Left lobe of liver (tissue), 2 donors: Measurements from ENCODE around the gene TRMU. TPM values are rescaled to one million over a fixed set of nuclear protein-coding genes. Genes with fewer than 3 reads are reported as not detected.

Experiments
- ATAC-seq: fragments of 200-7000 bp; cut with Tn5 transposase; one replicate; pipeline ENCODE4 v1.9.1; 2020; ENCODE audit warnings: mild to moderate bottlenecking, moderate library complexity
- DNase-seq: peaks from one replicate; pipeline ENCODE4 v3.0.0-alpha.2; 2020; ENCODE audit warnings: low spot score
- total RNA-seq: library from RNA; stranded (reverse); gene quantifications from one replicate; pipeline ENCODE4 v1.2.1, GENCODE V29; 2021
- donor health status: DM: no; HTN: no; CAD: no; lungs with moderate emphysema.
- donor health status: DM: no; HTN: yes; CAD: no.

TRMU gene
- total RNA-seq, 1 donor from 2014 or later = 23.6 TPM

DNA sequence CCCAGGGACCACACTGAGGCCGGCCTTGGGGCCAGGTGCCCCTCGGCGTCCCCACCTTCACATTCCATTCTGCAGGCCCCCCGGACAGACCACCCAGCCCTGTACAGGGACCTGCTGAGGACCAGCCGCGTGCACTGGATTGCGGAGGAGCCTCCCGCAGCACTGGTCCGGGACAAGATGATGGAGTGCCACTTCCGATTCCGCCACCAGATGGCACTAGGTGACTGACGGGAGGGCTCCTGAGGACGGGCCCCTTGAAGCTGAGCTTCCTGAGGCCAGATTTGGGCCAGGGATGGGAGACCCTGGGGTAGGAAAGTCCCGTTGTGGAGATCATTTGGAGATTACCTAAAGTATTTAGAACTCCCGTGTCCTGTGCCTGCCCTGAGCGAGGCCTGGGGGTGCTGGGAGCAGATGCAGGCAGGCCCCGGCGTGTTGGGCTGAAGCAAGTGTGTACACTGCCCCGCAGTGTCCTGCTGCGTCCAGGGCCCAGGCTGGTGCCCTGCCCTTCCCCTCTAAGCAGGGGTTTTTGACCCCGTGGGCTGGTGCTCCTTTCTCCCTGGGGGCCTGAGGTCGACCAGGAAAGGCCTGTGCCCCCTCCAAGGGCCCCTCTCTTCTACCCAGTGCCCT, 20.0 kb downstream of the TRMU start:
- peak; percentile 72 for DNase-seq
- ATAC-seq = peak; percentile 81

DNA sequence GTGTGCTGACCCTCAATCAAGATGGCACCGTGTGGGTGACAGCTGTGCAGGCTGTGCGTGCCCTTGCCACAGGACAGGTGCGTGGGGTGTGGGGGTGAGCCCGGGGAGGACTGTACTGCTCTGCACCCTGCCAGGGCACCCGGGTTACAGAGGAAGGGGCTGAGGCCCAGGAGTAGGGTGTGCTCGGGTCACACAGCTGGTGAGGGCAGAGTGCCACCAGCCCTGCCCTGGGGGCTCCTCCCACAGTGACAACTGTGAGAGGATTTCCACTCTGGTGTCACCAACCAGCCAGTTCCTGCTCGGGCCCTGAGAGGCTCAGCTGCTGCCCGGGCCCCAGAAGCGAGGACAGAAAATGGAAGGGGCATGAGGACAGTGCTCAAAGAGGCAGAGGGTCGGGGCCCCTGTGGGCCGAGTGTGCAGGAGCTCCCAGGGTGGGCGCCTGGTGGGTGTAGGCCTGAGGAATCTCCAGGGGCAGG, 20.5 kb downstream of the TRMU start:
- ATAC-seq (peak; percentile 3), DNase-seq (peak; percentile 44)

DNA sequence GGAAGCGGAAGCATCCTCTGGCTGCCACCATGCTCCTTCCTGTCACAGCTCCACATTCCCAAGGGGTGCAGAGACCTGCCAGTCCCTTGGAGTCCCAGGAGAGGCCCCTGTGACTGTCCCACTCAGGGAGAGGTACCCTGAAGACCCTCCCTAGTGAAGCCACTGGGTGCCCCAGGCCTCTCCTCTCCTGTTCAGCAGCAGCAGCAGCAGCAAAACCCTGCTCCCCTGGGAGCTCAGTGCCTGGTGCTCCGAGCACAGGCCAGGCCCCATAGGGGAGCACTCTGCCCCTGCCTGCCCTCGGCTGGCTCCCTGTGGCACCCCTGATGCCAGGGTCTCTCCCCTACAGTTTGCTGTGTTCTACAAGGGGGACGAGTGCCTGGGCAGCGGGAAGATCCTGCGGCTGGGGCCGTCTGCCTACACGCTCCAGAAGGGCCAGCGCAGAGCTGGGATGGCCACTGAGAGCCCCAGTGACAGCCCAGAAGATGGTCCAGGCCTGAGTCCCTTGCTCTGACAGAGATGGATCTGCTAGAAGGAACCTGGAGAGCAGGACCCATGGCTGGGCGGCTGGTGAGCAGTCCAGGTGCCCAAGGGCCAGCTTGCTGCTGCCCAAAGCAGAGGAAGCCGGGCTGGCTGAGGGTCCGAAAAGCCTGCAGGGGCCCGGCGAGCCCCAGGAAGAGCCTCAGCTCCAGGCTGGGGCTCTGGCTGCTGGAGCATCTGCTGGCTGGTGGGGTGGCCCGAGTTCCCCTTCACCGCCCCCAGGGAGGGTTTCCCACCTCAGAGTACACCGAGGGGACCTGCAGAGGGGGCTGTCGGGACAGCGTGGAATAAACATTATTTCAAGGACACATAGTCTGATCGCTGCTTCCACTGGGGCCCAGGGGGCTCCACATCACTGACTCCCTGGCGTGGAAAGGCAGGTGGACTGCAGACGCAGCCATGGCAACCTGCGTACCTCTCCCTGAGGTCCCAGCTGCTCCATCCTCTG, 21.3 kb downstream of the TRMU start:
- DNase-seq (no peak), ATAC-seq (no peak)

DNA sequence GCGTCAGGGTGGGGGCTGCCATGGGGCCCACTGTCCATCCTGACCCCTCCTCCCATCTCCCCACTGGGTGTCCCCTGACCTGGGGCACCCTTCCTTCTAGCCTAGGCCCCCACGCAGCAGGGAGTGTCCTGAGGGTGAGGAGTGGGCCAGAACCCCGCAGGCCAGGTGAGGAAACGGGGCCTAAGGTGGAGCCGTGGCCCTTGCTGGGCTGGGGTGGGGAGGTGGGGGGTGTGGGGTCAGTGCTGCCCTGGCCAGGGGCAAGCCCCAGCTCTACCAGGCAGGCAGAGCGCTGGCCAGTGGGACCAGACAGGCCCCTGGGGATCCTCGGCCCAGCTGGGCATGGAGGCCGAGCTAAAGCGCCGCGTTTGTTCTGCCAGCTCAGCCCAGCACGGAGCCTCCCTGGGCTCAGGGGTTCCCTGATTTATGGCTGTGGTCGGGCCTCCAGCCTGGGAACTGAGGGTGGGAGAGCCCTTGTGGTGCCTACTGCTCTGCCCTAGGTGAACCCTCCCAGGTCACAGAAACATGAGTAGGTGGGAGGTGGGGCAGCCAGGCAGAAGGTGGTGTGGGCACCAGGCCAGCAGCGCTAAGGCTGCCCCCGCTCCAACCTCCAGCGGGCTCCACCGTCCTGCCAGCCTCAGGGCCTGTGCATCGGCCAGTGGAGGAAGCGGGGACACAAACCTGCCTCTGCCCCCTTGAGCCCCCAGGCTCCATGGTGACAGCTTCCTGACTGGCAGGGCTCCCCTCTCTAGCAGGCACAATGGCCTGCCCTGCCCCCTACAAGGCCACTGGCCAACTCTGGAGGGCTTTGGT, 22.4 kb downstream of the TRMU start:
- DNase-seq = peak; percentile 44
- ATAC-seq = no peak

DNA sequence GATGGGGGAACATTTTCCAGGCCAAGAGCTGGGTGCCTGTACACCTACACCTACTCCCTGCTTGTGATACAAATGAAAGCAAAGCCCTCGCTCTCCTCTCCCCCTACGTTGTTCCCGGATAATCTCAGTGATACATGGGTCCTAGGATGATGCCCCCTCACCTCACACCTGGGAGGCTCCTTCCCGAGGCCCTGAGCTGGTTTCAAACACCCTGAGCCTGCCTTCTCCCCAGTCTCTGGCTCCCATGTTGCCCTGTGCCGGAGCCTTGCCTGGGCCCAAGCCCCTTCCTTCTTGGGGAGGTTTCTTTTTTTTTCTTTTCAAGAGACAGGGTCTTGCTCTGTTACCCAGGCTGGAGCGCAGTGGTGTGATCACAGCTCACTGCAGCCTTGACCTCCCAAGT, 23.3 kb downstream of the TRMU start:
- no peak for DNase-seq
- no peak for ATAC-seq

DNA sequence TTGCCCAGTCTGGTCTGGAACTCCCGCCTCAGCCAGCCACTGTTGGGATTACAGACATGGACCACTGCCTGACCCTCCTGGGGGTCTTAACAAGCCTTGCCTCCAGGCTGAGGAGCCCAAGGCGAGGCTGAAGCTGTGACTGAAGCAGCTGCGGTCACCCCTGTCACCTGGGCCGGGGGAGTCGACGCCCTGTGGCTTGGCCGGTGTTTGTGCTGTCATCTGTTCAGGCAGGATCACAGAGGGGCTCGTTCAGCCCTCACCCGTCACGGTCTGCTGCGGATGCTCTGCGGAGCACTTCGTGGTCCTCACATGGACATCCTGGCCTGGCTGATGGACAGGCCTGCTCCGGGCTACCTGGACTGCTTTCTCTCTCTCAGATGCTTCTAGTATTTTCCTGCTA, 23.8 kb downstream of the TRMU start:
- ATAC-seq (no peak), DNase-seq (no peak)

DNA sequence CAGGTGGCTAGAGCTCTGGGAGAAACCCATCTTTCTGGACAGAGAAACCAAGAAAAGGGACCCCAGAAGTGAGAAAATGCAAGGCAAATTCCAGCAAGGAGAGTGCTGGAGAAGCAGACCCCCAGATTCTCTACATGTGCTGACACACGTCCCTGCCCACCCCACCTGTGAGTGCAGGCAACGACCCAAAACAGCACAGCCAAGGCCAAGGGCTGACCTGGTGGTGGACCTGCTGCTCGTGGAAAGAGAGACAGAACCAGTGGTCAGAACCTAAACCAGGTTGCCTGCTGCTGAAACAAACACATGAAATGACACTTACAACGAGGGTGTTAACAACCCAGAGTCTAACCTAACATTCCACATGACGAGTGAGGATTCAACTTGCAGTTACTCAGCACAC, 24.6 kb downstream of the TRMU start:
- DNase-seq (no peak), ATAC-seq (no peak)

DNA sequence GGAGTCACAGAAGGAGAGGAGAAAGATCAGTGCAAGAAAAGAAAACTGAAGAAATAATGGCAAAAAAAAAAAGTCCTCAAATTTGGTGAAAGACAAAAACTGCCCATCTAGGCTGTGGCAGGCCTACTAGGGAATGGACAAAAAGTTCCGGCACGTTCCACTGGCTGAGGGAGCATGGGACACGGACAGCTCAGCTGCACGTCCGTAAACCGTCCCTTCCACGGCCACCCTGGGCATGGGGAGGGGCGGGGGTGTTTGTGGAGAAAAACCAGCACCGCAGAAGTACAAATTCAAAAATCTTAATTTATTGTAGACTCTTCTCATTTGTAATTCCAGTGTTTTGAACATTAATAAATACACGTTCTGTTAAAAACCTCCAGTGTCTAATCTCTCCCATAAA, 25.4 kb downstream of the TRMU start:
- DNase-seq (no peak), ATAC-seq (no peak)

DNA sequence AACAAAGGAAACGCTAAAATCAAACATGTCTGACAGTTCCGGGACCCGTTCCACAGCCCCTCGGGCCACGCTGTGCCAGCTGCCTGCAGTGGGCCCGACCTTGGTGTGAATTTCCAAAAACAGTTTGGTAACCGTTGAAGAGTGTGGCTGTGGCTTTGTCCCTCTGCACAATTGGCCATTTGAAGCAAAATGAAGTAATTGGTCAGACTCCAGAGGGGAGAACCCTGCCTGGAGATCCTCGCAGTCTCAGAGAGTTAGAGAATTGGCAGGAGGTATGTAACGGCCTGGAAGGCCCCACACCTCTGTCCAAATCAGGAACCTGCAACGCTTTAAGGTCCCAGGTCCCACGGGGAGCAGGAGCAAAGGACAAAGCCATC, 26.3 kb downstream of the TRMU start:
- DNase-seq (no peak), ATAC-seq (peak; percentile 57)

DNA sequence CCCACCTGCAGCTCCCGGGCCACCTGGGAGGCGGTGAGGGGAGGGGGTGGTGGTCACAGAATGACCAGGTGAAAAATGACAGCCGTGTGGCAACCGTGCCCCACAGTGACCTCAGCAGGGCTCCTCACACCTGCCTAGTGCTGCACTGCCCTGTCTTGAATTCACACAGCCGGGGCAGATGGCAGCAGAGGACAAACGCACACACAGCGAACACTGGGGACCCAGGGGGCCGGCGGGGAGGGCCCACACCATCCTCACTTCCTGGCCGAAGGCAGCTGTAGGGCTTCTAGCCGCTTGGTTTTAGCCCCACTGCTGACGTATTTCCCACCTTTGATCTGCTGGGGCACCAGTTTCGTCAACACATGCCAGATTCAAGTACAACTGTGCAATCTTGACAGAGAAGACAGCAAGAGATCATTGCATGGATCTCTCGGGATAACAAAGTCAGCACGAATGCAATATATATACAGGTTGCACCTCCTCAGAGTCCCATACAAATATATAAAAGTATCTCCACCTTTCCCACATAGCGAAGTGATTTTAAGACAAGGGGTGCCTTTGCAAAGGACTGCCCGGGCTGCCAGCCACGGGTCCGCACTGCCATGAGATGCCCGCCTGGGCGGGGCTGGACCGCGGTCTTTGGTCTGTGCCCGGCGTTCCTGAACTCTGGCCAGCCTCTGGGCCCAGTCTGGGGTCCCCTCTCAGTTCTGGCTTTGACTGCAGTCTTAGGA, 26.9 kb downstream of the TRMU start:
- peak; percentile 78 for DNase-seq
- ATAC-seq = peak; percentile 78

DNA sequence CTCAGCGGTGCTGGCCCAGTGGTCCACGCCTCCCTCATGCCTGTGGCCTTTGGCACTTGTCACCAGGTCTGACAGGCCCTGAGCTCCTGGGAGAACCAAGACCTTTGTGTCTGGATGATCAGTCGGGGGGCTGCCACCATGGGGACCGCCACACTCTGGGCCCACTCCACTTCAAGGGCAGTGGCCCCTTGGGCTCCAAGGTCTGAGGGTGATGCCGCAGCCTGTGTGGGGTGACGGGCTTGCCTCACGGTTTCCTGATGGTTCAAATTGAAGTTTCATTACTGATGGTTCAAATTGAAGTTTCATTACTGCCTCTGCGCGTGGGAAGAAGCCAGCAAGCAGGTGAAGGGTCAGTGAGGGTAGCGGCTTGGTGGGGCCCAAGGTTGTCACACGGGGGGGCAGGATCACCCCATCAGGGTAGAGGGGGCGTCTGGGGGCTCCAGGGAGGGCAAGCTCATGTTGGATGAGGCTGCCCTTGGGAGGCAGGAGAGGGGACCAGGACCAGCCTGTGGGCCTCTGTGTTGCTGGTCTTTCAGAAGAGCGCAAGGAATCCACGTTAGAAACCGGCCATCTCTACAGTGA, 27.5 kb downstream of the TRMU start:
- DNase-seq (no peak), ATAC-seq (no peak)

DNA sequence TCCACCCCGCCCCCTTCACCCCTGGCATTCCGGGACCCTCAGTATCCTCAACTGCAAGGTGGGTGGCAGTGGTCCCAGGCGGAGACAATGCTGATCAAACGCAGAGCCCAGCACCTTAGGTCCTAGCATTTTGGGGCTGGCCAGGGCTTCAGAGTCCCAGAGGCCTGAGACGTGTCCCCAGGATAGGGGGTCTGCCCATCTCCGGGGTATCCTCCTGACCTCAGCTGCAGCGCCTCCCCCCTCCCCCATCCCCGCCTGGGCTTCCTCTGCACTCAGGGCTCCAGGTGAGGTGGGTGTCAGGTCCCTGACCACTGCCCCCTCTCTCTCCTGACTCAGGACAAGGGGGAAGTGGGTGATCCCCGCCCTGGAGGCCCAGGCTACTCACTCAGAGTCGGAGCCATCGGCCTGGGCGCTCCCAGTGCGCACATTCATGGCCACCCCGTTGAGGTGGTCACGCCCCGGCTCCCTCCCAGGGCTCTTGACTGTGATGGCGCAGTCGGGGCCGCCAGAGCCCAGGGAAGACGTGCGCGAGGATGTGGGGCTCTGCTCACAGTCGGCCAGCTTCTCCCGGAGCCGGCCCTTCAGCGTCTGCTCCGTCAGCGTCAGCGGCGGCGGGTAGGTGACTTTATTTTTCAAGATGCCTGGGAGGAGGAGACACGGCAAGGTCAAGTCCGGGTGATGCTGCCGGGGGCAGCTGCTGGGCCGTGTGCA, 28.3 kb downstream of the TRMU start:
- DNase-seq = peak; percentile 43
- ATAC-seq = no peak

DNA sequence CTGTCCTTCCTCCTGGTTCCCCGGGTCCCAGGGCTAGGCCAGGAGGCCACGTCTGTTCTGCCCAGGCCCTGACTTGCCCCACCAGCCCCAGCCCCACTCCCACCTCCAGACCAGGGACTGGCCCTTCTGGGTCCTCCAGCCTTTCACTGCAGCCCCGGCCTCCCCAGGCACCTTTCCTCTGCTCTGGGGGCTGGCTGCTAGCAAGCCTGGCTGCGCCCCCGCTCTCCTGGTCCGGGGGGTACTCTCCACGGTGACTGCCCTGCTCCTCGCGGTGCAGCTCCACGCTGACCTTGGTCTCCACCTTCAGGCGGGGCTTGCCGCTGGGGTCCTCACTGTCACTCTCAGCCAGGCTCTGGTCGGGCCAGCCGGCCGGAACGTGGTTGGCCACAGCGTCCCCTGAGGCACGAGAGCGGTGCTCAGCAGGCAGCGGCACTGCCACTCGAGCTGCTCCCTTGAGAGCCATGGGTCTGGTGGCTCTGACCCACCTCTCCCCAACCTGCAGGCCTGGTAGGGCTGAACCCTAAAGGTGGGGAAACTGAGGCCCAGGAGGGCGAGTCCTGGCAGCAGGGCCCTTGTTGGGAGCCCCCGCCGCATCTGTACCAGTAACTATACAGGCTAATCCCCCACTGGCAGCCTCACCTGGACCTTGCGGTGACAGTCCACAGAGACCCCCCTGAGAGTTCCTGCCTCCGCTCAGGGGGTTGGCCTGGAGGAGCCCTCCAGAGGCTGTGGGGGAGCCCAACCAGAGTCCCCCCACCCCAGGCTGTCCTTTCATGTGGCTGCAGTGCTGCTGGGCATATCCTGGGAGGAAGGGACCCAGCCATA, 29.0 kb downstream of the TRMU start:
- DNase-seq = peak; percentile 44
- ATAC-seq = no peak

DNA sequence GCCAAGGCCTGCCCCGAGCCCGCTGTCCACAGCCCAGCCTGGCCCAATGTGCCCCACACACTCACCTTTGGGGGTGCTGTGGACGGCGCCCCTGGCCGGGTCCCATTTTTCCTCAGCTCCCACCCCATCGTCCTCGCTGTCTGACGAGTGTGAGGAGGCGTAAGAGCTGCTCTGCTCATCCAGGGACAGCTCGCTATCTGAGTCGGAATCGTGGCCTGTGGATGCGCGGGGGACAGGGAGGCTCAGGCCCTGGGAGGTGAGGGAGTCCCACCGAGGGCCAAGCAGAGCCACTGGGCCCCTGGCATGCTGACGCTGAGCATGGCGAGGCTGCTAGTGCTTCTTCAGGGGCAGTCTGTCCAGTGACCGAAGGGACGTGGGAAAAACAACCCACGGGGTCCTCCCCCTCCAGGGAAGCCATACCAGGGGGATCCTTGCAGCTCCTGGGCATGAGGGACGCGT, 29.7 kb downstream of the TRMU start:
- ATAC-seq = no peak
- DNase-seq = no peak

DNA sequence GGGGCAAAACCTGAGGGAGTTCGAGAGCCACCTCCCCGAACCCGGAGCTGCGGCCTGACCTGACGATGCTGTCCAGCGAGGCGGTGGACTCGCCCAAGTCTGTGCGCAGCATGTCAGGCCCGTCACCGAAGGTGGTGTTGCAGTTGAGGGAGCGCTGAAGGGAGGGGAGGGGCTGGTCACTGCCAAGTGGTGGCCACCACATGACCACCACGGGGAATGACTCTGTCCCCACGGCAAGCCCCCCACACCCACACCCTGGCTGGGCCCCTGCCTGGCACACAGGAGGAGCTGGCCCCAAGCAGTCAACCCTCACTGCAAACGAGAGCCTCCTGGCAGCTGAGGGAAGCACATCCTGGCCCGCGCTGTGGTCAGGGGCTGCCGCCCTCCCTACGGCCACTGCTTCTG, 30.8 kb downstream of the TRMU start:
- DNase-seq = no peak
- ATAC-seq = no peak

DNA sequence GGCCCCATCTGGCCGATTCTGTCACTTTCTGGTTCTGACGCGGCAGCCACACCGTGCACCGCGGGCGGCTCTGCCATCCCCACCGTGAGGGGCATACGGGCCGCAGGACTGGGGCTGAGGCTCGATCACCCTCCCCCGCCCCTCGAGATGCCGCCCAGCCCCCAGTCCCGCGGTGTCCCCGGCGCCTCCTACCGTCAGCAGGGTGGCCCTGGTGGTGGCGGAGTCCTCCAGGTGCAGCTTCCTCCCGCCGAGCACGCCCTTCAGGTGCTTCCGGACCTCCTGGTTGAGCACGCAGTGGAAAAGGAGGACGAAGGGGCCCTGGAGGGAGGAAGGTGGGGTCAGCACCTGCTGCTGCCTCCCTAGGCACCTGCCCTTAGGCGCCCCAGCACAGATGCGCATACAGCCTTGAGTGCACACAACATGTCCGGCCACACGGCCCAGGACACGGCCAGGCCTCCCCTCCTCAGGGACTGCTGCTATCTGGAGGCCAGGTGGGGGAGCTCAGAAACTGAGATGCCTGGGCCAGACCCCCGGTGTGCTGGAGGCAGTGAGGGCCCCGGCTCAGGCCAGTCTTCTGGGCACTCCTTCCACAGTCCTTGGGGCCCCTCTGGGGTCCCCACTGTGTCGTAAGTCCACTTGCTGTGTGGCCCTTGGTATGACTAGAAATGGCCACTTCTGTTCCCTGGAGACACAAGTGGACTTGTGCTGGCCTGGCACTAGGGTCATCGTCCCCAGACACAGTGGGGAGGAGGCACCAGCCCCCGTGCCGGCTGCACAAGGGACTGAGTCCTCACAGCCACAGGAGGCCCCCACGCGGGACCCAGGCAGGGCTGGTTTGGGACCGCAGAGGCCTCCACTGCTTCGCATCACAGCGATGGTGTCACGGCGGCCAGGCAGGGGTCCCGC, 31.5 kb downstream of the TRMU start:
- ATAC-seq = no peak
- no peak for DNase-seq

DNA sequence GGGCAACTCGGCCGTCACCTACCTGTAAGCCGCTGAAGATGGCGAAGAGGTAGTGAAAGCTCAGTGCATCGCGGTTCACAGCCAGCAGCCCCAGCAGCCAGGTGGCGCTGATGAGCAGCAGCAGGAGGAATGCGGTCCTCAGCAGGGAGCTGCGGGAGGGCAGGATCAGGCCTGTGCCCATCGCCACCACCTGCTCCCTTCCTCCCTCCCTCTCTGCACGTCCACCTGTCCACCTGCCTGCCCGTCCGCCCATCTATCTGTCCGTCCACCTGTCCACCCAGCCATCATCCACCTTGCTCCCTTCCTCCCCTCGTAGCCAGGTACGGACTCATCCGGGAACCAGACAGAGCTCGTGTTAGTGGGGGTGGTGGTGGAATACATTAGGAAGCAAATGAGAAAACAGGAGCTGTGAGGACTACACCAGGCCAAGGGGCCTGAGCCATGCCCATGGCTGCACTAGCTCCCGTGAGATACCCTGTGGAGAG, 32.2 kb downstream of the TRMU start:
- DNase-seq (peak; percentile 80), ATAC-seq (peak; percentile 77)
